ENCODE results near the gene SLC12A8. TPM values are rescaled to one million over a fixed set of nuclear protein-coding genes. Genes with fewer than 3 reads are reported as not detected.

Gene SLC12A8
- polyA plus RNA-seq, 6 donors from 2014 or later, result 0.13 to 0.73 TPM; not detected in 4

DNA sequence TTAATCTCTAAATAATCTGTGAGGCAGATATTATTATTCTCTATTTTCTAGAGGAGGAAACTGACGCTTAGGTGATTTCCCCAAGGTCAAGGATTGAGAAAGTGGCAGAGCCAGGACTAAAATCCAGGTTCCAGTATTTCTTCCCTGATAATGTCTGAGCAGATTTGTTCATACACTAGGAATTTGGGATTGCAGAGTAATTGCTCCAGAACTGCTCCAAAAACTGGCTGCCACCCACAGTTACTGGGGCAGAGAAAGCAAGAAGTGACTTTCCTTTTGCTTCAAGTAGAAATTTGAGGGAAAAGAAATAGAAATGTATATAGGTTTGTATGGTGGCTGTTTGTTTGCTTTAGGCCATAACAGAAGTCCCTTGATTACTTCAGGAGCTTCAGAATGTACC lies 60.6 kb downstream of the SLC12A8 start:
- no peak overlapping the region for H3K4me3 Mint-ChIP-seq
- no peak for ATAC-seq (ENCODE audit: low read depth in 2 of 2)
- no peaks in the 10 kb centered on the region for H3K9me3 Mint-ChIP-seq
- H3K4me1 Mint-ChIP-seq, result peaks cover 23 to 38% (median 34%) of the 10 kb centered on the region in 3 donors
- no peaks in the 10 kb centered on the region for H3K27me3 Mint-ChIP-seq
- no peaks in the 10 kb centered on the region for H3K36me3 Mint-ChIP-seq
- no peak overlapping the region for H3K27ac Mint-ChIP-seq
- no peak for DNase-seq

DNA sequence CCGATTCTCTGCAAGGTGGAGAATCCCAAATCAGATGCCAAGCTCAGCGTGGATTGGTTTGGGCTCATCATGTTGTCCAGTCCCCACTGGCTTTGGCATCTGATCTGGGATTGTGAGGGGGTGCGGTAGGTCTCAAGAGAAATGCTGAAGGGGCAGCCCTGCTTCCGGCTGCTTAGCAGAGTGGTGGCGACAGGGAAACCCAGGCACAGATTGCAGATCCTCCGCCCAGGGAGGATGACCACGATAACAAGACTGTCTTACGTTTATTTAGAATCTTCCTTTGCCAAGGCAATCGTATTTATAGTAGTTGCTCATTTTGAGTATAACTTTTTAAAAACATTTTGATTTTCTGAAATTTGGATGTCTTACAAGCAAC lies 61.1 kb downstream of the SLC12A8 start:
- Mint-ChIP-seq H3K4me1 (peaks cover 23 to 43% (median 38%) of the 10 kb centered on the region in 3 donors), H3K4me3 (no peak overlapping the region), H3K27ac (no peak overlapping the region), H3K9me3 (no peaks in the 10 kb centered on the region), H3K27me3 (no peaks in the 10 kb centered on the region), H3K36me3 (no peaks in the 10 kb centered on the region)
- ATAC-seq (ENCODE audit: low read depth in 2 of 2) (no peak), DNase-seq (no peak)

DNA sequence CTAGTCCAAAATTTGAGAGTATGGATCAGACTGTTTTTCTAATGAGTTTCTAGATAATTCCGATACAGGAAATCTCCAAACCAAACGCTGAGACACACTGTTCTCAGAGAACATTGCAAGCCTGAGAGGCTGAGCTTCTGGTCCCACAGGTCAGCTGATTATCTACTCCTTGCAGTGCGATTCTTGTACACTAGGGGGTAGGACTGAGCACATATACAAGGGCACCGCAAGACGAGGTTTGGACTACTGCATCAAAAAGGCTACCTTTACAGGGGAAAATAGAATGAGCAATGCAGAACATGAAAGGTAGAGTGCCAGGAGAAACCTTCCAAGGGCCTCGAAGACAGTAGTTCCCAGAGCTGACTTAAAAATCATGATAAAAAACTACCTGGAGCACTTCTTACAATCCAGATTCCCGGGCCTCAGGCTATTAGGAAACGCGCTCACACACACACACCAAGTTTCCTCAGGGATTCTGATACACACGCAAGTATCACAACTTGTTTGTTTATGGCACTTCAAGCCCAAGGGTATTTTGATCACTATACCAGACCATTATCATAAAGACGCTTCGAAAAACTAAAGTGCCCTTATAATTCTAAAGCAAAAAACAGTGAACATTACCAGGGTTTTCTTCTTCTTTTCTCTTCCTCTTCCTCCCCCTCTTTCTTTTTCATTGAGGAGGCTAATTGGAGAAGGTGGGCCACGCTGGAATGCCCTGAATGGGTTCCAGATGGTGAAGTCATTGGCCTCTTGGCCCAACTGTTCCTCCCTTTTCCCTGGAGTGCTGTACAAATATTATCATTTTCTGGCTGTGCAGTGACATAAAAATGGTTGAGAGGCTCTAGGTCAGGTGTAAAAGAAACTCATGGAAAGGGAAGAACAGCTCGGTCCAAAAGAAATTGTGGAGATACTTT lies 61.8 kb downstream of the SLC12A8 start:
- Mint-ChIP-seq H3K27ac (peak overlapping the region in 1 of 6 donors; percentile 81), H3K4me3 (no peak overlapping the region), H3K9me3 (no peaks in the 10 kb centered on the region), H3K27me3 (no peaks in the 10 kb centered on the region), H3K4me1 (peaks cover 28 to 50% (median 45%) of the 10 kb centered on the region in 3 donors), H3K36me3 (no peaks in the 10 kb centered on the region)
- no peak for ATAC-seq (ENCODE audit: low read depth in 2 of 2)
- DNase-seq, result no peak

GRCh38 chr3:125149462-125149861 lies 63.1 kb downstream of the SLC12A8 start:
- Mint-ChIP-seq H3K4me3 (peak overlapping the region in 5 of 8 donors; percentile 47 to 83 (median 57)), H3K27ac (peak overlapping the region in 4 of 6 donors; percentile 62 to 85 (median 80)), H3K27me3 (no peaks in the 10 kb centered on the region)

DNA sequence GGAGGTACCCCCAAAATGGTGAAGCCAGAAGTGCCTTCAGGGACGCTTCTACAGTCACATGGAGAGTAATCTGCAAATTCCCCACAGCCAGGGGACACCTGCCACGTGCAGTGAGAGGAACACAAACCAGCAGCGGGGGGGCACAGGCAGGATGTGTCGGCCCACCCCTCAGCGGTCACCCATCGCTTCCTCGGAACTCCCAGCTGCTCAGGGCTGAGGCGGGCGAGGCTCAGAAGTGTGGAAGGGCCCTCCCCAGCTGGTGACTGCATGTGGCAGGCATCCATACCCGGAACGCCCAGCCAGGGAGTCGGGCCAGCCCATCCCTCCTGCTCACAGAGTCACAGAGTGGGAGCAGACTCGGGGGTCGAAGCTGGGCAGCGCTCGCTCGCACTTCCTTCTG lies 63.7 kb downstream of the SLC12A8 start:
- ATAC-seq (ENCODE audit: low read depth in 2 of 2) (peak; percentile 76 to 85), DNase-seq (peak; percentile 63)
- peak overlapping the region in 6 of 8 donors; percentile 36 to 85 (median 72) for H3K4me3 Mint-ChIP-seq
- no peaks in the 10 kb centered on the region for H3K9me3 Mint-ChIP-seq
- no peaks in the 10 kb centered on the region for H3K36me3 Mint-ChIP-seq
- peaks cover 28 to 53% (median 42%) of the 10 kb centered on the region in 3 donors for H3K4me1 Mint-ChIP-seq
- no peaks in the 10 kb centered on the region for H3K27me3 Mint-ChIP-seq
- peak overlapping the region; percentile 83 to 94 (median 88) for H3K27ac Mint-ChIP-seq

More at GRCh38 chr3:125149462-125149861, 63.1 kb downstream of the SLC12A8 start:
- DNase-seq (no peak), ATAC-seq (ENCODE audit: low read depth in 2 of 2) (no peak)
- no peaks in the 10 kb centered on the region for H3K36me3 Mint-ChIP-seq
- H3K9me3 Mint-ChIP-seq, result no peaks in the 10 kb centered on the region
- peaks cover 28 to 52% (median 42%) of the 10 kb centered on the region in 3 donors for H3K4me1 Mint-ChIP-seq

GRCh38 chr3:125148016-125148812 lies 64.3 kb downstream of the SLC12A8 start:
- peaks cover 30 to 55% (median 47%) of the 10 kb centered on the region in 3 donors for H3K4me1 Mint-ChIP-seq
- peaks cover 0 to 4% (median 3%) of the 10 kb centered on the region in 3 donors for H3K27me3 Mint-ChIP-seq

DNA sequence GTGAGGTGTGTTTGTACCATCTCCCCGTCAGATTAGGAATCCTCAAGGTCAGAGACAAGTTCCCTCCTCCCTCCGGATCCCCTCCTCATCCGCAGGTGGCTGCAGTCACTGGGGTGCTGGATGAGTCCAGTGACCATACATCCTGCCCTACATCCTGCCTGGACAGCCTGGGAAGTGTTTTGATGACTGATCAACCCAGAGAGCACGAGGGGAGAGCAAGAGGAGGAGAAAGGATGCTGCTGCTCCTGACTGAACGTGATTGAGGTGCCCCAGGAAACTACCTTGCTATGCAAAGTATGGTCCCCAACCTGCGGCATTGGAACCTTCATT lies 65.1 kb downstream of the SLC12A8 start:
- peaks cover 38 to 59% (median 54%) of the 10 kb centered on the region in 3 donors for H3K4me1 Mint-ChIP-seq
- DNase-seq (no peak), ATAC-seq (ENCODE audit: low read depth in 2 of 2) (no peak)
- H3K27ac Mint-ChIP-seq, result peak overlapping the region in 4 of 6 donors; percentile 44 to 92 (median 76)
- no peaks in the 10 kb centered on the region for H3K36me3 Mint-ChIP-seq
- H3K9me3 Mint-ChIP-seq, result no peaks in the 10 kb centered on the region
- peaks cover 0 to 8% (median 5%) of the 10 kb centered on the region in 3 donors for H3K27me3 Mint-ChIP-seq
- peak overlapping the region; percentile 22 to 81 (median 52) for H3K4me3 Mint-ChIP-seq

More at GRCh38 chr3:125148016-125148812, 64.3 kb downstream of the SLC12A8 start:
- Mint-ChIP-seq H3K9me3 (no peaks in the 10 kb centered on the region), H3K4me3 (peak overlapping the region in 6 of 8 donors; percentile 36 to 85 (median 75)), H3K36me3 (no peaks in the 10 kb centered on the region), H3K27ac (peak overlapping the region; percentile 83 to 94 (median 88))
- ATAC-seq (ENCODE audit: low read depth in 2 of 2), result no peak
- no peak for DNase-seq

DNA sequence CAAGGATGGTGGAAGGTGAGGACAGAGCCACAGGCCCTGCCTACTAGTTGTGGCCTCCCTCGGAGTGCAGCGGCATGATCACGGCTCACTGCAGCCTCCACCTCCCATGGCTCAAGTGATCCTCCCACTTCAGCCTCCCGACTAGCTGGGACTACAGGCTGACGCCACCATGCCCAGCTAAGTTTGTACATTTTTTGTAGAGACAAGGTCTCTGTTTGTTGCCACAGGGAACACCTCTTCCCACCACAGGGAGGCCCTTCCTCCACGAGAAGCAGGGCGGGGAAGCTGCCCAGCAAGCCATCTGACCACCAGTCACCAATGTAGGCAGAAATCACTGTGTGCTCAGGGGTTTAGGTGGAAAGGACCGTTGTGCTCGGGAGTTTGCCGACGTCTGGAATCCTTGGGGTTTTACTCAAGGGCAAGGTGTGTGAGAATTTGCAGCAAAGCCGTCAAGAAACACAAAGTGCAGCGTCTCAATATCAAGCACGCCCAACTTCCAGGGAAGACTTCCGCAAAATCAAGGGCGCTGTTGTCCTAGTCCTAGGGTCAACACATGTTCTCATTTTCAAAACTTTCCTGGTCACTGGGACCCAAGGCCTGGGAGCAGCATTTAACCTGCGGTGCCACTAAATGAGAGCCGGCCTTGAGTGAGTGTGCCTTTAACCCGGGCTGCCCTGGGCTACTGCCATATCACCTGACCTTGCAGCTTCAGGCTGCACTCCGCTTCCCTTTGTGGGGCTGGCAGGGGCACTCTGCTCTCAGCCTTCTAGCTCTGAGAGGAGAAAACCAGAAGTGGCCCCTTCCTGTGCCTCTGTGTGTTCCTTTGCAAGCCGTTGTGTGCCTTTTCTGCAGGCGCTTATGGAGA lies 65.7 kb downstream of the SLC12A8 start:
- H3K4me3 Mint-ChIP-seq, result peak overlapping the region; percentile 5 to 81 (median 52)
- DNase-seq (peak; percentile 42), ATAC-seq (ENCODE audit: low read depth in 2 of 2) (peak; percentile 70 to 74)
- H3K27me3 Mint-ChIP-seq, result peaks cover 0 to 8% (median 5%) of the 10 kb centered on the region in 3 donors
- no peaks in the 10 kb centered on the region for H3K36me3 Mint-ChIP-seq
- peak overlapping the region in 5 of 6 donors; percentile 41 to 91 (median 57) for H3K27ac Mint-ChIP-seq
- H3K9me3 Mint-ChIP-seq, result no peaks in the 10 kb centered on the region
- H3K4me1 Mint-ChIP-seq, result peaks cover 43 to 65% (median 60%) of the 10 kb centered on the region in 3 donors

GRCh38 chr3:125145751-125146475 lies 66.6 kb downstream of the SLC12A8 start:
- peaks cover 0 to 8% (median 5%) of the 10 kb centered on the region in 3 donors for H3K27me3 Mint-ChIP-seq
- H3K4me1 Mint-ChIP-seq, result peaks cover 48 to 72% (median 68%) of the 10 kb centered on the region in 3 donors
- DNase-seq (no peak), ATAC-seq (ENCODE audit: low read depth in 2 of 2) (peak; percentile 29 to 31)
- no peaks in the 10 kb centered on the region for H3K9me3 Mint-ChIP-seq
- peak overlapping the region in 2 of 6 donors; percentile 43 to 58 for H3K27ac Mint-ChIP-seq
- no peaks in the 10 kb centered on the region for H3K36me3 Mint-ChIP-seq
- H3K4me3 Mint-ChIP-seq, result peak overlapping the region in 4 of 8 donors; percentile 25 to 44 (median 29)

DNA sequence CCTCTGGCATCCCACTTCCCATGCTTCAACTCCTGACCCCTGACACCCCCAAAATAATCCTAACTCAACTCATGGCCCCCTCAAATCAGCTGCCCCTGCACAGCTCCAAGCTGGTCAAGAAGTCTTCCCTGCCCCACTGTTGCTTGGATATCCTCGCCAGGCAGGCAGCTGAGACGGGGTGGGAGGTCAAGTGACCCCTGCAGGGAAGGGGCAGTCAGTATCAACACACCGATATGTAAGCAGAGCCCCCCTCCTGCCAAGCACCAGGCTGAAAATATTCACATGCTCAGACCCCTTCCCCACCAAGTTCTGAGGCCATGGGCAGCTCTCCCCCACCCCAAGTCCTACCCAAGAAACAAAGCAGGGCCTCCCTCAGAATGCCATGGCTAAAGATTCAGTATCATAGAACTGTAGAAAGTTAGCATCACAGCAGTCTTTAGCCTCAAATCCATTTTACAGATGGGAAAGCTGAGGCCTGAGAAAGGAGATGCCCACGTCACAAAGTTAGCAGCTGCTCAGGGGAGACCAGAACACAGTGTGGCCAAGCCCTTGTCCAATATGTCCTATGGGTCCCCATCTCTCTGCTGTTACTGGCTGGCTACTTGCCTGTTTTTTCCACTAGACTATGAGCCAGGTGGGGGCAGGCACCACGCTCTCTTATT lies 67.8 kb downstream of the SLC12A8 start:
- ATAC-seq (ENCODE audit: low read depth in 2 of 2) (no peak), DNase-seq (no peak)
- peak overlapping the region in 1 of 8 donors; percentile 45 for H3K4me3 Mint-ChIP-seq
- H3K9me3 Mint-ChIP-seq, result no peaks in the 10 kb centered on the region
- no peaks in the 10 kb centered on the region for H3K36me3 Mint-ChIP-seq
- H3K4me1 Mint-ChIP-seq, result peaks cover 48 to 79% (median 67%) of the 10 kb centered on the region in 3 donors
- H3K27me3 Mint-ChIP-seq, result peaks cover 0 to 8% (median 5%) of the 10 kb centered on the region in 3 donors
- H3K27ac Mint-ChIP-seq, result peak overlapping the region in 2 of 6 donors; percentile 39 to 41

GRCh38 chr3:125143982-125144652 lies 68.4 kb downstream of the SLC12A8 start:
- Mint-ChIP-seq H3K4me3 (peak overlapping the region in 2 of 8 donors; percentile 15 to 19), H3K27me3 (peaks cover 0 to 8% (median 5%) of the 10 kb centered on the region in 3 donors), H3K4me1 (peaks cover 46 to 80% (median 60%) of the 10 kb centered on the region in 3 donors), H3K9me3 (no peaks in the 10 kb centered on the region), H3K36me3 (no peaks in the 10 kb centered on the region), H3K27ac (no peak overlapping the region)
- no peak for ATAC-seq (ENCODE audit: low read depth in 2 of 2)
- DNase-seq, result no peak
